GM21529 (cell line): Measurements from ENCODE around the gene CHRNA1.

Experiments
- ATAC-seq: cut with Tn5 transposase; IDR thresholded peaks from one replicate; pipeline ENCODE4 v1.9.1; 2021; ENCODE audit not compliant: unreplicated experiment

CHRNA1 gene

DNA sequence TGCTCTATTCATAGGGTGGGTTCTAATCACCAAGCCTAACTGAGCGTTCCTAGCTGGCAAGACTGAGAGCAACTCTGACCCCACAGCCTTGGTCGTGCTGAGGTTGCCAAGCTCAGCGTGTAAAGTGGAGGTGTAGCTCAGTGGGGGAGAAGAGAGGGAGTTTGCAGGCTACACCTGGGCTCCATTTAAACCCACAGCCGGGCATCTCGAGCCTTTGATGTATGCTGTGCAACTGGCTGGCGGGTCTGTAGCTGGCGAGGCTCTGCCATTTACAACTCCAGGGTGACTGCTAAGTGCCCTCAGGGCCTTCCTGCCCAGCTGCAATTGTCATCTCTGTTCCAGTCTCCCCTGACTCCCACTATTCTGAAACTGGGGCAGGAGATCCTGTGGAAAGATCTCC, 20.0 kb upstream of the CHRNA1 start:
- no peak for ATAC-seq

DNA sequence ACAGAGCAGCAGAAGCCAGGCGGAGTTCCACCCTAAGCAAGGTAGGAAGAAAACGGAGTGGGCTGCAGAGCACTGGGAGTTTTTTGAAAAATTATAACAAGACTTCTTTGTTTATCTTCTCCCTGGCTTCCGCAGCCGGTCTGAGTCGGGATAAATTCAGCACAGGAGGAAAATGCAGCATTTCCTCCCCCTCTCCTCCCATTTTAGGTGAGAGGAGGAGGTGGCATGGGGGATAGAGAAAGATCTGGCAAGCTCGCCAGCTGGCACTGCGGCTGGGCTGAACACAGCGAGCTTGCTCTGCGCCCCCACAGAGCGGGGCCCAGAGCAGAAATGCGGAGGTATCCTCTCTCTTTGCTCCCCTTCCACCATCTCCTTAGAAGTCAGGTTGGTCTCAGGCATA, 17.7 kb upstream of the CHRNA1 start:
- no peak for ATAC-seq

DNA sequence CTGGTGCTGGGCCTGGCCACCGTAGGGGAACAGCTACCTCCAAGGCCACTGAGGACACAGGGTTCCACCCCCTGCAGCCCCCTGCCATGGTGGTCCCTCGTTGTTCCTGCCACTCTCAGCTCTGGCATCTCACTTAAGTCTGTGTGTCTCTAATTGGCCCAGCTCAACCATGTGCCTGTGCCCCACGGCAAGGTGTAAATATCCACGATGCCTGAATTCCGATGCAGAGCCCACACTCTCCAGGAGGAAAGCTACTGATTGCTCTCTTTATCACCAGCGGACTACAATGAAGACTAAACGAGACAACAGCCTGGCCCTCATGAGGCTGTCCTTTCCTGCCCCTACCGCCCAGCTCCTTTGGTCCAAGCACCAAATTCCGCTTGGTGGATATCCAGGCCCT, 17.0 kb upstream of the CHRNA1 start:
- ATAC-seq = no peak

DNA sequence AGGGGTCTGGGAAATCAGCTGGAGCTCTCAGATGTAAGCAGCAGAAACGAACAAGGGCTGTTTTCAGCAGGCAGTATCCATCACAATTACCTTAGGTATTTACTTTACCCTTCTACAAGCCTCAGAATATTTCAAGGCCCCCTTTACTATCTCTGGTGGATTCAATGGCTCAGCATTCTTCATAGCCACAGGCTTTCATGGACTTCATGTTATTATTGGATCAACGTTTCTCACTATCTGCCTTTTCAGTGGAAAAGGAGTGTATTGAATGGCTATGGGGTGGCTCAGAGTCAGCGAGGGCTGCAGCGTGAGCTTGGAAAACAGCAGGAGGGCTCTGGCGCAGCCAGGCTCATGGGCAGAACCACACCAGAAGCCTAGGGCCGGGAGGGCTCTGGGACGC, 16.6 kb upstream of the CHRNA1 start:
- ATAC-seq = no peak

DNA sequence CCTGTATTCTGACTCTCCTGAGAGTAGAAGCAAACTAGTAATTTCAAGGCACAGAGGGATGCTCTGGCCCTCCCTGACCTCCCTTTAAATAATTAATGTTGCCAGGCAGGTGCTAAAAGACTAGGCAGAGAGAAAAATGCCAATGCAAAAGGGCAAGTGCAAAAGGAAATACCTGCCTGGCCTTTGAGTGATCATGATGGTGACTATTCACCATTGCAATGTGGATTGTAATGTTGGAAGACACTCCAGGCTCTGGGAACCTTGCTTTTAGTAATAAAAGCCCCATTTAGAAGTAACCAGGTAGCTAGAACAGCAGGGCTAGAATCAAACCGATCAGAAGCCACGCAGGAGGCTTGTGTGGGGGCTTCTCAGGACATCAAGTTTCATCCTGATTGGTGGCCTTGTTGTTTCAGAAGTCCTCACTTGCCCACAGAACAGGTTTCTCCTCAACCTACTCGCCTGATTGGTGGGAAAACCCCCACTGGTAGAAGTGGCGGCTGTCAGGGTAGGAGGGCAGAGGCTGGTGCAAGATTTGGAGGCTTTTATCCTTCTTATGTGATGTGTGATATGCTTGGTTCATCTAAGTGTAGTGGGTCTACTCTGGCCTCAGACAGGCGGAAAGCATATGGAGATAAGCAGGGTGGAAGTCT, 16.0 kb upstream of the CHRNA1 start:
- no peak for ATAC-seq

DNA sequence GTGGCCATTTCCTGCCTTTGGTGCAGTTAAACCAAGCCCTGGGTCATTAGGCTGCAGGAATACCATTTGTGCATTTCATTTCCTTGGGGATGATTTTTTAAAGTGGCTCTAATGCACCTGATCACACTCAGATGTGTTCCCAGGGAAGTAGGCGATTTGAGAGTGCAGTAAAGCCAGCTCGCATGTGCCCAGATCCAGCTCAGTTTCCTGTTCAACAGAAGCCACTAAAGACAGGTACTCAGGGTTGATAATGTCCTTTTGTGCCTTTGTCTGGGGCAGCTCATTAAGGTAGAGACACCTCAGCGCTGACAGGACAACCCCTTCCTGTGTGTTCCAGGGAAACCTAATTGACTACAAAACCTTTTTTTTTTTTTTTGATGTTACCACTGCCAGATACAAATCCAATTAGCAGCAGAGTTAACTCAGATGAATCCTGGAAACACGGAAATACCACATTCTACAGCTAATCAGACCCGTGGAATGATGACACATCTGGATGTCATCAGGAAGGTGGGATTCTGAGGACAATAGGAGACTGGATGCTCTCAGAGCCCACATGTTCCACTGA, 15.2 kb upstream of the CHRNA1 start:
- no peak for ATAC-seq

DNA sequence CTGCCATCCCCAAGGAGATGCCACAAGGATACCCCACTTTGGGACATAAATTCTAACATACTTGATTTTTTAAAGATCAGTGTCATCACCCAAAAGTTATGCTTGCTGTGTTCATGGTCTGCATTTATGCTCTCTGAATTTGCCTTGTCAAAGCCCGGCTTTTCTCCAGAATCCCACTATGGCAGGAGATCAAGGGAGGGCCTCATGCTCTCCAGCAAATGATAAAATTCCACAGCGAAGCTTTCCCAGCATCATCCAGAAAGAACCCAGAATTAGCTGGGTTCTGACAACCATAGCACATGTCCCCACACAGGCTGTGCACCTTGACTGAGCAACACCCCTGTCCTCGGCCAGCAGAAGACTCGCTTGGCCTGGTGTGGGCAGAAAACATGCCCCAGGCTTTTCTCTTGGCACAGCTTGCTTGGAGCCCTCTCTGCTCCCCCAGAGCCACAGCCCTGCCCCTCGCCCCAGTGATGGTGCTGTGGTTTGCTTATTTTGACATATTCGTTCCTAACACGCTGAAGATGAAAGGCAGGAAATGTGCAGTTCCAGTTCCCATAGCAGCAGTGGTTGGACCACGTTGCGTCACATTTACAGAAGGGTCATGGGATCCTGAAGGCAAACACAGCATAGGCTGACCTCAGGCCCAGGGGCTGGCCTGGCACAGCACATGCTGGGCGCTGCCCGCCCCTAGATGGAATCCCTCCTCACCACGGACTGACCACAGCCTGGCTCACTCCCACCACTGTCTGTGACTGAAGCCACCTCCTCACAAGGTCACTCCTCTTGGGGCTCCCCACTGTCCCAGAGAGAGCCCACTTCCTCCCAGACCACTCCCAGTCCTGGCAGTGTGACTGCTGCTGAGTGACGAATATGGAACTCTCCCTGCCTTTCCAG, 14.1 kb upstream of the CHRNA1 start:
- peak; percentile 77 for ATAC-seq

DNA sequence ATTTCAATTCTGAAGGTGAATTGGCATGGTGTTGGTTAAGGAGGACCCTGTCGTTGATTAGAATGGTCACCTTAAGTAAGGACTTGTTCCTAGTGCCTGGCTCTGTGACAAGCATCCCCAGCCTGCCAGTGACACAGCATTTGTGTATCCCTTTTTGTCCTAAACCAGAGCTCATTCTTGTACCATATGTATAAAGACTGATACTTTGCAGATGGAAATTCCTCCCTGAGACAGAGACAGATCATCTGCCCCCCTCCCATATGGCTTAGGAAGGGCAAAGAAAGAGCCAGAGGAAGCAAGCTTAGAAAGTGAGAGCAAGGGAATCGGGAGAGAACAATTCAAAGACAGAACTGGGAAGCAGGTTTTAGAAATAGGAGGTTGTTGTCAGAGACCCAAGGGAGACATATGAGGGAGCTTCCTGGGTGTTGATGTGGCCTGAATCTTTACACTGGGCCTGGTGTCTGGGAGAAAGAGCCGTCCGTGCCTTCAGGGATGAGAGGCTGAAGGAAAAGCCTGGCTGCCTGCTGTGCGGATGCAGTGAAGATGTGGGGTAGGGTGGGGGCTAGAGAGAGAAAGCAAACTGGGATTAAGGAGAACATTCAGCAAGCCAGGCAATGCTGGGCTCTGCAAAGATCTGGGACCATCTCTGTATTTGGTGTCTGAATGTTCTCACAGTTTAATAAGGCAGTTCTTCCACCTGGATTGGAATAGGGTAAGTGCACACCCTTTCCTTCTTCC, 13.2 kb upstream of the CHRNA1 start:
- ATAC-seq = no peak

DNA sequence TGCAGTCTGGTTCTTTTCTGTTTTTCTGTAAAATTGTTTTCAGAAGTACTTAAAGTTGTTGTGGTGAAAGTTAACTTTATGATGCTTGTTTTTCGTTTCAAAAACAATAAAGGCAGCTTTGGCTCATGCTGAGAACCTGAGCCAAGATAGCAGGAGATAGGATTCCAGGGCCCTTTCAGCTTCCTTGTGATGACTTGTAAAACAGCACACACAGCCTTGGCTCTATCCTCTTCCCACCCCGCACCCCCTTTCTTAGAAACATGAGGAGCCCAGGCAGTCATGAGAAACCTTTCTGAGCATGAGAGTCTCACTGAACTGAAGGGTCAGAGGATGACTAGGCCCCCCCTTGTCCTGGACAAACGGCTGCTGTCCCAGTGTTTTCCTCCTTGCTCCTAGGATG, 12.4 kb upstream of the CHRNA1 start:
- ATAC-seq = no peak

DNA sequence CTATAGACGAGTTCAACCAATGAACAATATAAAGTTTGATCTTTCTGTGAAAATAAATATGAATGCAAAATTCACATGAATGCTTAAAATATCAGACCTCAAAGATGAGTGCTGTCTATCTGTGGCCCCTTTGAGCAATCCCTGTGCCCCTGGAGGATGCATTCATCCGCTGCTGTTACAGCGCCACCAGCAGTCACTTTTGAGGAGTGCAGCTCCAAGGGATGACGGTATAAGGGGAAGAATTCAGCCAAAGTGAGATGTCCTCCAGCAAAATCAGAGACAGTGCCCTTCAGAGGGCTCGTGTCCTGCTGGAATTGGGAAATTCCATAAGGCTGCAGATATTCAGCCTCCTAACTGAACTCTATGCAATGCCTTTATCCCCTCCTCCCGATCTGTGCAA, 12.0 kb upstream of the CHRNA1 start:
- no peak for ATAC-seq

DNA sequence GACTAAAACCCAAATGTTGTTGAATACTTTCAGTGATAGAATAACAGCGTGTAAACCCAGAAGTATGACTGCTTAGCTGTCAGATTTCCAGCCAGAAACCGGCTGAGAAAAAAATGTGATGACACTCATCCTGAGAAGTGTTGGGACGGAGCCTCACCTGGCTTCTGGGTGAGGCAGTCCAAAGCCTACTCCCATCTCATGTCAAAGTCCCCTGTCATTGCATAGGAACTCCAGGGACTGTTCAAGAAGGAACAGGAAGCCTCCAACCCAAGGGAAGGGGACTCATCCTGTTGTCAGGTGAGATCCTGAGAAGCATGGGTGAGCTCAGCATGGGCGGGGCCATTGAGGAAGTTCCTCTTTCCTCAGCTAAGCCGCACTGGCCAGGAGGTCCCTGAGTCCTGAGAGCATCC, 11.3 kb upstream of the CHRNA1 start:
- no peak for ATAC-seq

DNA sequence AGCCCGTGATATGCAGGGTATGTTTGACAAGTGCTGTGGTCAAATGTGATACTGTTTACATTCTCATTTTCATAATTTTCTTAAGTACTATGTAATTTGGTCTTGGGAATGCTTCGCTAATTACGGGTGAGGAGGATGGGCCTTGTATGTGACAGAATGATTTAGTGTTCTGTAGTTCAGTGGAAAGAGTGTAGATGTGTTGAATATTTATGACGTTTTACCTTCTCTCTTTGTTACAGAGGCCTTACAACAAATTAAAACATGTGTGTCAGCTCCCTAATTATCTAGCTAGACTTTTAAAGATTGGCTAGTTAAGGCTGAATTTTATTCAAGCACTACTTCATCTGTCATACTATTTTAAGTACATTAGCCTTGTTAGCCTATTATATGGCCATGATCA, 10.6 kb upstream of the CHRNA1 start:
- ATAC-seq = no peak

DNA sequence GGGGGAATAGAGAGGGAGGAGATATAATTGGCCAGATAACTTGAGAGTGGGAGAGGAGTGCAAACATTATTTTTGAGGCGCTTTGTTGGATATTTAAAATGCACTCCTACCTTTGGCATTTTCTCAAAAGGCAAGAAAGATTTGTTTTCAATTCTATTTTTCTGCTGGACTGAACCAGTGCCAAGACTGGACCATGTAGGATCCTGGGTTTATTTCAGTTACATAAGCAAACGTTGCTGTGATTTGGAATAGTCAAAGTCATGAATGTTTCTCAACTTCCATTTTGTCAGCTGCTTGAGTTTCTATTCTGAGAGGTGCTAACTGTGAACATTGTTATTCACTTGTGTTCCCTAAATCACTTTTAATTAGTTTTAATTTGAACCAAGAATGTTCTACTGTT, 8.9 kb upstream of the CHRNA1 start:
- no peak for ATAC-seq

DNA sequence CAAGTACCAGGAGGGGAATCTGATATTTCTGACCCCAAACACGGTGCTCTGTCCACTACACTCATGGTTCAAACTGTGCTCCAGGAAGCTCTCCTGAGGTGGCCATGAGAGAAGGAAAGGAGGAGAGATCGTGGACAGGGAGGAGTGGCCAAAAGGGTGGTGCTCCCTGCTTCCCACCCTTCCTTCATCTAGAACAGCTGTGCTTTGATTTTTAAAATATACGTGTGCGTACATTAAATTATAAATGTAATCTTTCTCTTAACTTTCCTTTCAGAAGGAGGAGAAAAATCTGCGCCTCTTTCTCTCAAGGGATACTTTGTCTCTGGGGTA, 8.2 kb upstream of the CHRNA1 start:
- ATAC-seq = no peak

DNA sequence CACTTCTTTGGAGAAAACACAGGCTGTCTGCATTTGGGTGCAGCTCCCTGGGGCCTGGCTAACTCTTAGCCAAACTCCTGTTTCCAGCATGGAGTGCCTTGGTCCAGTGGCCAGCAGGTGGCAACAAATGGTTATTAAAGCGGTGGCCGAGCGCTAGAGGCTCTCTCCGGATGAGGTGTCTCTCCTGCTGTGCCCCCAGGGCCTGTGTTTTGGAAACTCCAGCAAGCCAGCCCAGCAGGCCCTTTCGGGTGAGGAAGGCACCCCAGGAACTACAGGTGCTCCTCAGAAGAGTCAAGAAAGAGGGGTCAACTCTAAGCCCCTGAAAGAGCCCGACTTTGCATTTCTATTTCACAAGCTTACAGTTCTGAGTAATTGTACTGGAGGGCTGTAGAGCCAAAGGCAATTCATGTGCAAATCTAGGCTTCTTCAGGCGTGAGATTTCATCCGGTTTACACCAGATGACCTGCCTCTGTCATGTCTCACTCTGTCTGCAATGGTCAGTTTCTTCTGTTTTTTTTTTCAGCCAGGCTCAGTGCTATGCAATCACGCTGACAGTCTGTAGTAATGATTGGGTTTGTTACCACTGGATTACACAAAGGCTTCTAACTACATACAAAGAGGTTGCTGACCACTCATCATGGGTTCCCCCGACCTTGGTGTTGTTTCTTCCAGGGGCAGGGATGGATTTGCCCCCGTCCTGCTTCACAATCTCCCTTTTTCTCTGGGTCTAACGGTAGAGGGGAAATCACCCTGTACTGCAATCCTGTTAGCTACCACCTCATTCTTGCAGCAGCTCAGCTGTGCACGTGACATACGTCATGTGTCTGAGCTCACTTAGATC, 7.6 kb upstream of the CHRNA1 start:
- no peak for ATAC-seq

DNA sequence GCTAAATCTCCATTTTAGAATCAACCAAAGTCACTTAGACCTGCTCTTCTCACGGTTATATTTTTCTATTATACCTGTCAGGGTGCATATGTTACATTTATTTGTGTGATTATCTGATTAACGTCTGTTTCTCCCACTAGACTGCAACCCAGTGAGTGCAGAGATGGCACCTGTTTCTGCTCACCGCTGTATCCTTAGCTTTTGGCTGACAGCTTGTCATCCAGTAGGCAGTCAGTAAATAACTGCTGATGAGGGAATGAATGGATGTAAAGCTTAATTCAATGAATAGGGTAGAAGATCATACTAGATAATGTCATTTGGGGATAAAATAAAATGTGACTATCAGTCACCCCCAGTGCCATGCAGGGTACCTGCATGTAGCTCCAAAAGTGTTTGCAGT, 6.9 kb upstream of the CHRNA1 start:
- ATAC-seq = no peak

DNA sequence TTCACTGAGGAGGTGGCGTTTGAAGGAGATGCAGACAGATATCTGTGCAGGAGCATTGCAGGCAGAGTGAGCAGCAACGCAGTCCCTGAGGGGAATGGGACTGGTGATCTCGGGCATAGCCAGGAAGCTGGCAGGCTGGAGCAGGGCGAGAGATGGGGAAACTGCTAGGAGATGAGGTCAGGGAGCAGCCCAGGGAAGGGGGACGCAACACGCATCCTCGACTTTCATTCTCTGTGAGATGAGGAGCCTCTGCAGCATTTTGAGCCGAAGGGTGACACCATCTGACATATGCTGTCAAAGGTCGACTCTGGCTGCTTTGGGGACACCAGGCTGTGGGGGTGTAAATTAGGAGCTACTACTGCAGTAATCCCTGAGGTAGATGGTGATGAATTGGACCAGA, 4.3 kb upstream of the CHRNA1 start:
- ATAC-seq = no peak

DNA sequence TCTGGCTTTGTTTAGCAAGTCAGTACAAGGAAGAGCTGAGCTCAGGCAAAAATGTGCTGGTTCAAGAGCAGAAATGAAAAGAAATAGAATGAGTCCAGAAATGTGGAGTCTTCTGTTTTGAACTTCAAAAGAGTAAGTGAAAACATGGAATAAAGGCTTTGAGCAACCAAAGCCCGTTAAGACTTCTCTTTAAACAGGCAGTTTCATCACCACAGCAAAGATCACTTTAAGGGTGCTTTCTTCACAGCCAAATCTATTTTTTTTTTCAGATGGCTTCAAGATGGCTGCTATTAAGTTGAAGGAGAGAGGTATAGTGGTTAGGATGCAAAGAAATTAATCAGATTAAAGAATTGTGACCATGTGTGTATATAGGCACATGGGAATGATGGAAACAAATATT, 2.0 kb upstream of the CHRNA1 start:
- ATAC-seq = no peak

DNA sequence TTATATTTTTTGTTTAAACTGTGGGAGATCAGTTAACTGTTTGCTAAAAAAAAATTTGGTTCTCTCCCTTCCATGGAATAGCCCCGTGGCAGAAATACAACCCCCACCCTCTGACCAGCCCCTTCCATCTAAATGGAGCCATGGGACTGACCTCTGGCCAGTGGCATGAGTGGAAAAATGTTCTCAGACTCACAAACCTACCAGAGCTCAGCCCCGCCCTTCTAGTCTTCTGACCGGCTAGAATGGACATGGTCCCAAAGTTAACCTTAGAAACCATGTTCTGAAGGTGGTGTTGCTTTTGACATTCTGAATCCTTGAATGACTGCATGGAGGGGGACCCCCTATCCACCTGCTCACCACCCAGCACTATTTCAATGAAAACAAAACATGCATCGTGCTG, 1.3 kb upstream of the CHRNA1 start:
- no peak for ATAC-seq

DNA sequence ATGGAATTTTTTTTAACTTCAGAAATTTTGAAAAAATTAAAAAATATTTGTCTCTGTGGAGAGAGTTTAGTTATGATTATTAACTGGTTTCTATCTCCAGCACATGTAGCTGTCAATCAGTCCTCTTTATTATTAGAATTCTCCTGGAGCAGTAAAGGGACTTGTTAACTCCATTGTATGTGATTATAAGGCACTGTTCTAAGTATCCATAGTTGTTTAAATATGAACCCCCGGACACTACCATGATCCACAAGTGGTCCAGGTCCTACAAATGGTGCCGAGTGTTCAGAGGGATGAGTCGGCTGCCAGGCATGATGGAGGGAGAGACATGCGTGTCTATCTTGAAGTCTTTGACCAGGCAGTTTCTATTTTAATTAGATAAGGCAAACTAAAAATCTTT, 492 bp downstream of the CHRNA1 start:
- no peak for ATAC-seq

DNA sequence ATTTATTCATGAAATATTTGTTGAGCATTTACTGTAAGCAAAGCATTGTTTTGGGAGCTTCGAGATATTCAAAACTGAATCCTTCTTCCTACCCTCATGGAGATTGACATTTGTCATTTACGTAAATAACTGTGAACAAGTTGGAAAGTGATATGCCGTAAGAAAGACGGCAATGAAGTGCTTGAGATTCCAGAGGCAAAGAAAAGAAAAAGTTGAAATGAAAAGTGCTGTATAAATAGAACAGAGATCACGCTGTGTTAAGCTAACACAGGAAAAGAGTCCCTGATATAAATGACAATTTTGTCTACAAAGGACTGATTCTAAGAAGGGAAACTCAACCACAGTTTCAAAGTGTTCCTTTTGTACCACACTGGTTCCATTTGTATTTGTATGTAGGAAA, 1.8 kb downstream of the CHRNA1 start:
- ATAC-seq = no peak
